GM10248 (cell line): ENCODE data around the gene SLC22A6.

ENCODE experiments used
- CTCF ChIA-PET: fragments of 300-600 bp; sonication (Branson Sonifier 250); formaldehyde crosslinking; extraction: SDS; loops from one replicate; lab custom pipeline; 2021; ENCODE audit warnings: antibody characterized with exemption; lab: Yijun Ruan, JAX
- POLR2A ChIA-PET: fragments of 350-650 bp; sonication (Branson Sonifier 250); formaldehyde crosslinking; extraction: SDS; loops from one replicate; lab custom pipeline; 2020; ENCODE audit warnings: antibody characterized with exemption; lab: Yijun Ruan, JAX
- DNase-seq: peaks from one replicate; pipeline ENCODE4 v3.0.0; 2012; ENCODE audit errors: extremely low spot score
- CTCF ChIP-seq: IDR thresholded peaks from 2 replicates; pipeline ENCODE4 v1.5.1; 2012; ENCODE audit warnings: mild to moderate bottlenecking, low read depth; ENCODE audit errors: extremely low read depth, missing control alignments, control extremely low read depth

The SLC22A6 gene

DNA sequence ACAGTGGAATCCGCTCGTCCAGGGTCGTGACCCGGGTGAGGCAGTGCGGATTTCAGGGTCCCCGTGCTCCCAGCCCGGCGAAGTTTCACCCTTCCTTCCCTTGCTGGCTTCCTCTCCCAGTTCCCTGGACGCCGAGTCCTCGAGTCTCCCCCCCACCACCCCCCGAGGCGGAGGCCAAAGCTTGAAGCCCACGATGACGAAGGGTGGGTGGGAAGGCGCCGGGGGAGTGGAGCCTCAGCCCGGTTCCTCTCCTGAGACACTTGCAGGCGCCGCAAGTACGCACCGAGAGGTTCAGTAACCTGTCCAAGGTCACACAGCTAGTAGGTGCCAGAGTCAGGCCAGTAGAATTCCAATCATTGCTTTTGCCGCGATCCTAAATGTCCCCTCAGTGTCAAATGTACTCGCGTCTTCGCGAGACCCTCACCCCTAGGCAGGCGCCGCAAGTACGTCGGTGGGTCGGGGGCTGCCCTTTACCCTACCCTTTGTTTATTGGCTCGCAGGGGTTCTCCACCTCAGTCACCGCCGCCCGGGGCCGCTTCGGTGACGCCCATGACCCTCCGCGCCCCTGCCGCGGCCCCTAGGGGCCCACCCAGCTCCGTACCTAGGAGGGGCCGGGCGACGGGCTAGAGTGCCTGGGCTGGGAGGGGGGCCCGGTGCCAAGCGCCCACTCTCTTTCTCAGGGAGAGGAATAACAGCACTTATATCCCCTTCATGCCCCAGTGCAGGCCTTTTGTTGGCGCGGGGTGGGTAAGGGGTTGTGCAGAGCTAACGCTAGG lies 57.9 kb downstream of the SLC22A6 start:
- DNase-seq = no peak
- TF ChIP-seq CTCF = no peak
- ChIA-PET POLR2A (no interaction called here), CTCF (interaction anchor here (0.8 to 6.4 kb wide), 3 partner anchors 10 to 48 kb away, joined by 4 to 33 read pairs (median 4); no protein-coding TSS in a partner anchor)
